Pancreas (tissue), 10 donors: ENCODE data around the gene ANKS1B. TPM values are rescaled to one million over a fixed set of nuclear protein-coding genes. Genes with fewer than 3 reads are reported as not detected.

ENCODE experiments used
- ATAC-seq, 4 donors: fragments of 200-7000 bp; cut with Tn5 transposase; one replicate each; pipeline versions ENCODE4 v1.8.0 to v1.9.1; 2020; ENCODE audit warnings: mild to moderate bottlenecking in 4 of 4, moderate library complexity in 4 of 4
- DNase-seq, 6 donors: peaks; one replicate each; pipeline ENCODE4 v3.0.0-alpha.2; 2020
- FAIRE-seq: peaks from 2 replicates; lab custom pipeline; 2012; peaks lifted over from hg19 to GRCh38; lab: Jason Lieb, UNC
- H3K27ac ChIP-seq, 4 donors: fragments of 200-600 bp; sonication (generic); 1 replicate in 3 of 4; 2 replicates in 1 of 4; pipeline versions ENCODE4 v1.5.0 to v1.8.0; 2020
- H3K27me3 ChIP-seq, 4 donors: fragments of 200-600 bp; one replicate each; pipeline ENCODE4 v1.8.0; 2021
- H3K36me3 ChIP-seq, 3 donors: fragments of 200-600 bp; sonication (generic) in 1 of 3; one replicate each; pipeline versions ENCODE4 v1.5.0 to v1.8.0; 2020 to 2021
- H3K4me1 ChIP-seq, 3 donors: fragments of 200-600 bp; one replicate each; pipeline ENCODE4 v1.8.0; 2021
- H3K4me3 ChIP-seq, 4 donors: fragments of 200-600 bp; sonication (generic) in 2 of 4; one replicate each; pipeline versions ENCODE4 v1.5.0 to v1.8.0; 2020 to 2021
- H3K9me3 ChIP-seq, 4 donors: fragments of 200-600 bp; one replicate each; pipeline ENCODE4 v1.8.0; 2021
- WGBS, 2 donors: extraction: QIAGEN DNeasy Blood & Tissue Kit; methylation state at CpG; one replicate each; pipeline ENCODE4 v1.1.7; 2013; 5-methylcytosine and 5-hydroxymethylcytosine counted together
- intact Hi-C, 3 donors: fragments of 100-400 bp; cut with DNase I; formaldehyde crosslinking; loops; one replicate each; pipeline versions ENCODE4 v1.11.1 to v1.14.2; 2022
- polyA plus RNA-seq, 2 donors: library from polyadenylated mRNA; stranded (reverse); fragments of 200-250 nt; gene quantifications; one replicate each; pipeline ENCODE4 v1.2.3, GENCODE V29; 2013
- total RNA-seq, 6 donors: library from RNA; stranded (reverse); fragmentation: NEBNext Ultra II Directional in 4 of 6; extraction: Animal tissue kit (Norgen Biotek cat#: 25700) in 4 of 6; gene quantifications; one replicate each; pipeline versions ENCODE4 v1.2.1 to v1.2.4, GENCODE V29; 2021 to 2023
- TF ChIP-seq, protein P1 (sequence below), 4 donors: fragments of 200-600 bp; sonication (generic) in 3 of 4; IDR thresholded peaks; one replicate each; pipeline versions ENCODE4 v1.5.0 to v1.8.0; 2021; ENCODE audit warnings: antibody characterized with exemption in 4 of 4
- donor health status: healthy with polysubstance abuse.
- donor health status: DM: no; HTN: no; CAD: no; lungs with moderate emphysema.
- donor health status: DM: no; HTN: no; CAD: no.
- donor health status: control.
- donor health status: control.
- donor health status: Bipolar disorder and iron deficiency.
- donor health status: DM: yes; HTN: yes; CAD: no.
- donor health status: DM: no; HTN: no; CAD: no.
- donor health status: DM: no; HTN: no; CAD: no.
- donor health status: DM: yes; HTN: yes; CAD: no.

Gene ANKS1B
- total and polyA plus RNA-seq, 8 donors, result 0.49 to 3.2 (median 1.9) TPM

GRCh38 chr12:99435095-99435791 lies 549.5 kb downstream of the ANKS1B start:
- Histone ChIP-seq H3K36me3 (no peaks in the 10 kb centered on the region), H3K4me1 (no peaks in the 10 kb centered on the region), H3K4me3 (no peak overlapping the region), H3K27ac (no peak overlapping the region), H3K27me3 (no peaks in the 10 kb centered on the region), H3K9me3 (no peaks in the 10 kb centered on the region)
- 43 to 45% methylated on average over 1 of the region's 1 CpG for WGBS, 2 donors
- intact Hi-C loops, result no loop called here
- FAIRE-seq (no peak), ATAC-seq (no peak), DNase-seq (no peak)
- TF ChIP-seq, protein P1, sequence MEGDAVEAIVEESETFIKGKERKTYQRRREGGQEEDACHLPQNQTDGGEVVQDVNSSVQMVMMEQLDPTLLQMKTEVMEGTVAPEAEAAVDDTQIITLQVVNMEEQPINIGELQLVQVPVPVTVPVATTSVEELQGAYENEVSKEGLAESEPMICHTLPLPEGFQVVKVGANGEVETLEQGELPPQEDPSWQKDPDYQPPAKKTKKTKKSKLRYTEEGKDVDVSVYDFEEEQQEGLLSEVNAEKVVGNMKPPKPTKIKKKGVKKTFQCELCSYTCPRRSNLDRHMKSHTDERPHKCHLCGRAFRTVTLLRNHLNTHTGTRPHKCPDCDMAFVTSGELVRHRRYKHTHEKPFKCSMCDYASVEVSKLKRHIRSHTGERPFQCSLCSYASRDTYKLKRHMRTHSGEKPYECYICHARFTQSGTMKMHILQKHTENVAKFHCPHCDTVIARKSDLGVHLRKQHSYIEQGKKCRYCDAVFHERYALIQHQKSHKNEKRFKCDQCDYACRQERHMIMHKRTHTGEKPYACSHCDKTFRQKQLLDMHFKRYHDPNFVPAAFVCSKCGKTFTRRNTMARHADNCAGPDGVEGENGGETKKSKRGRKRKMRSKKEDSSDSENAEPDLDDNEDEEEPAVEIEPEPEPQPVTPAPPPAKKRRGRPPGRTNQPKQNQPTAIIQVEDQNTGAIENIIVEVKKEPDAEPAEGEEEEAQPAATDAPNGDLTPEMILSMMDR (IDR thresholded peaks at IDR 0.05), result no peak

- WGBS, 2 donors, result 95 to 96% methylated on average over 1 of the region's 1 CpG
- no peak for DNase-seq
- no peaks in the 10 kb centered on the region for H3K36me3 ChIP-seq
- H3K27ac ChIP-seq, result no peak overlapping the region
- ATAC-seq, result no peak
- H3K4me1 ChIP-seq, result no peaks in the 10 kb centered on the region
- TF ChIP-seq, protein P1 (IDR thresholded peaks at IDR 0.05), result no peak
- no peak for FAIRE-seq
- intact Hi-C loops, result no loop called here
- H3K27me3 ChIP-seq, result no peaks in the 10 kb centered on the region
- no peak overlapping the region for H3K4me3 ChIP-seq
- H3K9me3 ChIP-seq, result no peaks in the 10 kb centered on the region
Observed at GRCh38 chr12:99433155-99433554, 551.6 kb downstream of the ANKS1B start.

DNA sequence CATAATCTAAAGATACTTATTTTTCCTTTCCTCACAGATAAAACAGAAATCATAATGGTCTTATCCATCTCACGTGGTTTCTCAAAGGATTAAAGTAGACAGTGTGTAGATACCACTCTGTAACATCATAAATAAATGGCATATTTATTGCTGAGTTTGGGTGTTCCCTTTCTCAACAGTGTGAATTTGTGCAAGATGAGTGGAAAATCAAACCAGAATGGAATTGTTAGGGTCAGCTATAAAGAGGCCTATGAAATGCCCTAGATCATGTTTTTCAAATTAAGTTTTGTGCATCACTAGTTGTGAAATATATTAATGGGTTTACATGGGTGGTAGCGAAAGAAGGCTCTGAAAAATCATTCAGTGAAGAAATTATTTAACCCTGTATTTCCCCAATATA lies 553.5 kb downstream of the ANKS1B start:
- intact Hi-C loops, result no loop called here
- DNase-seq (no peak), FAIRE-seq (no peak), ATAC-seq (no peak)
- WGBS, 2 donors, result 45 to 54% methylated on average over 2 of the region's 2 CpGs
- no peak overlapping the region for H3K4me3 ChIP-seq
- H3K4me1 ChIP-seq, result no peaks in the 10 kb centered on the region
- H3K36me3 ChIP-seq, result no peaks in the 10 kb centered on the region
- no peak overlapping the region for H3K27ac ChIP-seq
- H3K9me3 ChIP-seq, result no peaks in the 10 kb centered on the region
- H3K27me3 ChIP-seq, result no peaks in the 10 kb centered on the region
- TF ChIP-seq, protein P1 (IDR thresholded peaks at IDR 0.05), result no peak

DNA sequence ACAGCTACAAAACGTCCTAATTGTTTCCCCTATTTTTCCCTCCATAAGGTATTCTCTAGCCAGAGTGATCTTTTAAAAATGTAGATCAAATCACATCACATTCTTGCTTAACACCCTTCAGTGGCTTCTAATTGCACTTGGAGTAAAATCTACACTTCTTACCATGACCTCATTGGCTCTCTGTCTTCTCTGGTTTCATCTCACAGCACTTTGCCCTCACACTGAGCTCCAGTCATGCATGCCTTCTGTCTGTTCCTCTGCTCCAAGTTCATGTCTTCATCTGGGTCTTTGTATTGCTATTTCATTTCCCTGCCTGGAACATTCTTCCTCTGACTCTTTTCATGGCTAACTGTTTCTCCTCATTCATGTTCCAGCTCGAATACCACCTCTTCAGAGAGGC lies 557.6 kb downstream of the ANKS1B start:
- H3K27ac ChIP-seq, result no peak overlapping the region
- FAIRE-seq (no peak), ATAC-seq (no peak), DNase-seq (no peak)
- TF ChIP-seq, protein P1 (IDR thresholded peaks at IDR 0.05), result no peak
- no peaks in the 10 kb centered on the region for H3K9me3 ChIP-seq
- no peak overlapping the region for H3K4me3 ChIP-seq
- H3K4me1 ChIP-seq, result no peaks in the 10 kb centered on the region
- intact Hi-C loops, result no loop called here
- WGBS, 2 donors, result 26 to 40% methylated on average over 2 of the region's 2 CpGs
- H3K36me3 ChIP-seq, result no peaks in the 10 kb centered on the region
- no peaks in the 10 kb centered on the region for H3K27me3 ChIP-seq

- intact Hi-C loops, result no loop called here
- no peak overlapping the region for H3K27ac ChIP-seq
- H3K27me3 ChIP-seq, result no peaks in the 10 kb centered on the region
- H3K4me3 ChIP-seq, result no peak overlapping the region
- H3K9me3 ChIP-seq, result no peaks in the 10 kb centered on the region
- H3K4me1 ChIP-seq, result no peaks in the 10 kb centered on the region
- TF ChIP-seq, protein P1 (IDR thresholded peaks at IDR 0.05), result no peak
- H3K36me3 ChIP-seq, result no peaks in the 10 kb centered on the region
- DNase-seq, result no peak
- ATAC-seq, result no peak
- FAIRE-seq, result no peak
- WGBS, 2 donors, result 47 to 48% methylated on average over 3 of the region's 3 CpGs
Observed at GRCh38 chr12:99418379-99418778, 566.4 kb downstream of the ANKS1B start.
